Stimulated activated CD8-positive, alpha-beta memory T cell treated with anti-CD3 and anti-CD28 coated beads, Interleukin-12 subunit alpha, Interleukin-12 subunit beta, amount 100 ng/mL, for 24 hours (primary cell): ENCODE results near the gene PPM1L.

Source experiments
- DNase-seq: peaks from one replicate; pipeline ENCODE4 v3.0.0-alpha.2; 2020; ENCODE audit errors: extremely low read depth

Gene PPM1L

GRCh38 chr3:160765211-160765610 is 9.2 kb downstream of the PPM1L start:
- DNase-seq, result no peak

GRCh38 chr3:160768031-160768430 is 12.0 kb downstream of the PPM1L start:
- no peak for DNase-seq

GRCh38 chr3:160768918-160769317 is 12.9 kb downstream of the PPM1L start:
- DNase-seq, result no peak

- no peak for DNase-seq
These were observed 15.9 kb downstream of the PPM1L start for GRCh38 chr3:160771811-160772459.

GRCh38 chr3:160773722-160774121 is 17.7 kb downstream of the PPM1L start:
- DNase-seq, result no peak

GRCh38 chr3:160774172-160774571 is 18.1 kb downstream of the PPM1L start:
- no peak for DNase-seq

- no peak for DNase-seq
These were observed 22.4 kb downstream of the PPM1L start for GRCh38 chr3:160778480-160778879.

- no peak for DNase-seq
These were observed 23.0 kb downstream of the PPM1L start for GRCh38 chr3:160779040-160779439.

- DNase-seq, result no peak
These were observed 24.2 kb downstream of the PPM1L start for GRCh38 chr3:160780245-160780644.

- DNase-seq, result no peak
These were observed 25.4 kb downstream of the PPM1L start for GRCh38 chr3:160781402-160781801.

- DNase-seq, result no peak
These were observed 25.8 kb downstream of the PPM1L start for GRCh38 chr3:160781863-160782262.

- no peak for DNase-seq
These were observed 28.8 kb downstream of the PPM1L start for GRCh38 chr3:160784853-160785252.

- DNase-seq, result no peak
These were observed 34.7 kb downstream of the PPM1L start for GRCh38 chr3:160790726-160791125.

GRCh38 chr3:160792540-160792939 is 36.5 kb downstream of the PPM1L start:
- DNase-seq, result no peak

GRCh38 chr3:160793722-160794252 is 37.8 kb downstream of the PPM1L start:
- DNase-seq, result no peak

- DNase-seq, result no peak
These were observed 40.2 kb downstream of the PPM1L start for GRCh38 chr3:160796089-160796812.

- no peak for DNase-seq
These were observed 40.8 kb downstream of the PPM1L start for GRCh38 chr3:160796813-160797164.

GRCh38 chr3:160797356-160797755 is 41.3 kb downstream of the PPM1L start:
- DNase-seq, result no peak

GRCh38 chr3:160801386-160802118 is 45.5 kb downstream of the PPM1L start:
- DNase-seq, result peak; percentile 1

- no peak for DNase-seq
These were observed 48.7 kb downstream of the PPM1L start for GRCh38 chr3:160804762-160805161.

GRCh38 chr3:160806094-160806493 is 50.1 kb downstream of the PPM1L start:
- DNase-seq, result no peak

GRCh38 chr3:160806686-160807085 is 50.7 kb downstream of the PPM1L start:
- no peak for DNase-seq

- DNase-seq, result no peak
These were observed 52.8 kb downstream of the PPM1L start for GRCh38 chr3:160808838-160809237.
